ENCODE measurements around the gene PAX5.
"Not testable (repeated sequence)": the region's sequence is repeated elsewhere in the genome, so short reads cannot be mapped to it uniquely, and the experiment has no call there.

PAX5 gene

DNA sequence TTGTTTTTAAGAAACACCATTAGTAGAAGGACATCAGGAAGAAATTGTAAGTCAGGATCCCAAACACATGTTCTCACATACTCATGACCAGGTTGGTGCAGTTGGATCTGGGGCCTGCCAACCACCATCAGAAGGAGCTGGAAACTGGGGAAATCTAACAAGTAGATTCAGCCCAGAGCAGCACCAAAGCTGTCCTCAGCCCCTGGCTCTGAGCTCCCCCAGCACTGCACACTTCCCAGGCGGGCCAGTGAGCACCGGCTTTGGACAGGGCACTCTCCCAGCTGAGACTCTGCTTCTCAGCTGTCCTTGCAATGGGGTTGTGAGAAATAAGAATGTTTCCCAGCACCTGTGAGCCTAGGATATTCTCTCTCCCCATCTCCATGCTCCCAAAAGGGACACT lies 162.5 kb downstream of the PAX5 start:
- no peak for DNase-seq

DNA sequence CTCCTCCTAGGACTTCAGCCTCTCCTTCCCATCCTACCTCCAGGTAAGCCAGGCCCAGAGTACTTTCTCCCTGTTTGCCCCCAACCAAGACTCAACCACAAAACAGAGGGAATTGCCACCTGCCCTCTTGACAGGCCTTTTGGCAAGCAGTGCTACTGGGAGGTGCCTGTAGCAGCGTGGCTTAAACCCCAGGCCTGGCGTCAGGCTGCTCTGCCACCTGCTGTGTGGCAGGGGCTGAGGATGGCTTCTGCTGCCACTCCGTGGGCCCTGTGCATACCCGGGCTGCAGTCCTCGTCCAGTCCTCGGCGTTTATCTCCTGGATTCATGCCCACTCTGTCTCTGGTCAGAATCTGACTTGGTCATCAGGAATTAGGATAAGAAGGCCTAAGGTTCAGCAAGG lies 163.1 kb downstream of the PAX5 start:
- no peak for DNase-seq

DNA sequence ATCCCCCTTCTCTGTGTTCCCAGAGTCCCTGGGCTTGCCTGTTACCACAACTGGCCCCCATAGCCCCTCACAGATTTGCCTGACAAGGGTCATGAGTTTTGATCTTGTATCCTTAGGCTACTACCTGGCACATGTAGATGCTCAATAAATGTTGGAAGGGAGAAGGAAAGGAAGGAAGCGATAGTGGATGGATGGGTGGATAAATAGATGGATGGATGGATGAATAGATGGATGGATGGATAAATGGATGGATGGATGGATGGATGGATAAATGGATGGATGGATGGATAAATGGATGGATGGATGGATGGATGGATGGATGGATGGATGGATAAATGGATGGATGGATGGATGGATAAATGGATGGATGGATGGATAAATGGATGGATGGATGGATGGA lies 164.5 kb downstream of the PAX5 start:
- DNase-seq = not testable (repeated sequence)

DNA sequence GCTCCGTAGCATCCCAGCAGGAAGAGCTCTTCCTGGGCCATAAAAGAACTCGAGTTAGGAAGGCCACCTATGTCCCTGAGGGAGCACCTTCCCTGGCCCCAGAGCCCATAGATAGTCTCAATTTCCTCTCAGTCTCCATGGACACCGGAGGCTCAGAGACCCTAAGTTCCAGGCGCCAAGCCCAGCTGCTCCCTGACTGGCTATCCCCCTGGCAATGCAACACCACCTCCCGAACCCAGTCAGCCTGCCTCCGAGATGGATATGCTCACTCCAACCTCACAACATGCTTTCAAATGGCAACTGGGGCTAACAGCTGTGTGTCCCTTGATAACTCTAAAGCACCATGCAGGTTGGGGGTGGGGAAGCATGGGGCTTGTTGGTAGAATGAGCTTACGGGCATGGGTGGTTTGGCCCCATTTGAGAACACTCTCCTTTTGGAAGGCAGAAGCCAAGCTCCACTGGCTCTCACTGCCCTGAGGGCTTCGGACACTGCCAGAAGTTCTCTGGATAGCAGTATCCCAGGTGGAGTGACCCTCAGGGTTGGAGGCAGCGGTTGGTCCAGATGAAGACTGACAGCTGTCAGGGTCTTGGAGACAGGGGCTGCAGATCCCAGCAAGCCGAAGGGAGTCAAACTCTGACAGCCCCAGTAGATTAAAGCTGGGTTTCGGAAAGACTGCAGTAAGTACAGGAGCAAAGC lies 165.3 kb downstream of the PAX5 start:
- no peak for DNase-seq

DNA sequence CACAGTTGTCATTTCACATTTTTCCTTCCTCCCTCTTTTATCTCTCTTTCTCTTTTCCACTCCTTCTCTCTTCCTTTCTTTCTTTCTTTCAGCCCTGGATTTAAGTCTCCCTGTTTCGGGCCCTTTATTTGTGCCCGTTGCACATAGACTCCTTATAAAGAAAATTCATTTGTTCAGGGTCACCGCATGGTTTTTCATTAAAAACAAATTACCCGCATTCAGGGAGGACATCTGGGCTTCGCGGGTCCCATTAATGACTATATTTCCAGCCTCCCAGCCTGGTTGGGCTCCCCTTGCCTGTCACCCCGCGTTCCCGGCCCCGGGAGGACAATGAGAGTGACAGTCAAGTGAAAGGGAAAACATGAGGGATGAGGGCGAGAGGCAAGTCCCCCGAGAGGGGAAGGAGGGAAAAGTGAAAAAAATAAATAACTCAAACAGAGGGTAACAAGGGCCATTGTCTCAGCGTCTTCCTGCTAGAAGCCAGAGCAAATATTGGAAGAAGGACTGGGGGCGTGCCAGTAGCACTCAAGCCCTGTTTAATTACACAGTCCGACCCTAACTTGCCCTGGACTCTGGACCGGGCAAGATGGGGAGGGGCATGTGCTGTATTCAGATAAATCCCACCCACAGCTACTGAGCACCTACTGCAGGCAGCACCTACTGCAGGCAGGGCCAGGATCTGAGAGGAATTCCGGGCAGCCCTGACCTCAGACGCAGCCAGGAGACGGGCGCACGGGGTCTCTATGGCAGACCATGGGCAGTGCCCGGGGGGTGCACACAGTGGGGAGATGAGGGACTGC lies 166.2 kb downstream of the PAX5 start:
- no peak for DNase-seq

DNA sequence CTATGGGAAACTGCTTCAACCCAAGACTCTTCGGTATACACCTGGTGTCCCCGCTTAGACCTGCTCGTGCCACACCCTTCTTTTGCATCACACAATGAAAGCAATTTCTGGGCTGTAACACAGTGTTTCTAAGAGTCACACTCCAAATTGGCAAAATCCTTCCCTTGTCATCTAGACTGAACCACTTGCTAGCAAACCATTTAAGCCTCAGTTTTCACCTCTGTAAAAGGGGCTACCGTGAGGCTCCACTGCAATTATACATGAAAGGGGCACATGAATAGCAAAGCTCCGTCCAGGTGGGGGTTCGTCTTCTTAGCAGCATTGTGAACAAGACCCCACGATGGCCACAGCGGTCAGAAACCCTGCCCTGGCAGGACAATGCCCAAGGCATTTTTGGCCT lies 166.8 kb downstream of the PAX5 start:
- DNase-seq = no peak

DNA sequence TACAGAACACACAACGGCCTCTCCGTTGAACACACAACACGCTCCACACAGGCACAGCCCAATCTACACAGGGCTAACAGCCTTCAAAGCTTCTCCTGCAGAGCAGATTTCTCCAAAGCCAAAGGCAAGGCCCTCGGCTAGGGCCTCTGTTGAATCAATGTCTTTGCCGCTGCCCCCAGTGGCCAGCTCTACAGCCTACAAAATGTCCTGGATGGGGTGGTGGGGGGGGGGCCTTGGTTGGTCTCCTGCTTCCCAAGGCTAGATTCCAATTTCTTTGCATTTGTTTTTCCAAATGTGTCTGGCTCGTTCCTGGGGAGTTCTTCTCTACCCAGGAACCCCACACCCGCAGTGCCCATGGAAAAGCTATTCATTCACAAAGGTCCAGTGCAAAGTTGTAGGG lies 167.2 kb downstream of the PAX5 start:
- DNase-seq = no peak

DNA sequence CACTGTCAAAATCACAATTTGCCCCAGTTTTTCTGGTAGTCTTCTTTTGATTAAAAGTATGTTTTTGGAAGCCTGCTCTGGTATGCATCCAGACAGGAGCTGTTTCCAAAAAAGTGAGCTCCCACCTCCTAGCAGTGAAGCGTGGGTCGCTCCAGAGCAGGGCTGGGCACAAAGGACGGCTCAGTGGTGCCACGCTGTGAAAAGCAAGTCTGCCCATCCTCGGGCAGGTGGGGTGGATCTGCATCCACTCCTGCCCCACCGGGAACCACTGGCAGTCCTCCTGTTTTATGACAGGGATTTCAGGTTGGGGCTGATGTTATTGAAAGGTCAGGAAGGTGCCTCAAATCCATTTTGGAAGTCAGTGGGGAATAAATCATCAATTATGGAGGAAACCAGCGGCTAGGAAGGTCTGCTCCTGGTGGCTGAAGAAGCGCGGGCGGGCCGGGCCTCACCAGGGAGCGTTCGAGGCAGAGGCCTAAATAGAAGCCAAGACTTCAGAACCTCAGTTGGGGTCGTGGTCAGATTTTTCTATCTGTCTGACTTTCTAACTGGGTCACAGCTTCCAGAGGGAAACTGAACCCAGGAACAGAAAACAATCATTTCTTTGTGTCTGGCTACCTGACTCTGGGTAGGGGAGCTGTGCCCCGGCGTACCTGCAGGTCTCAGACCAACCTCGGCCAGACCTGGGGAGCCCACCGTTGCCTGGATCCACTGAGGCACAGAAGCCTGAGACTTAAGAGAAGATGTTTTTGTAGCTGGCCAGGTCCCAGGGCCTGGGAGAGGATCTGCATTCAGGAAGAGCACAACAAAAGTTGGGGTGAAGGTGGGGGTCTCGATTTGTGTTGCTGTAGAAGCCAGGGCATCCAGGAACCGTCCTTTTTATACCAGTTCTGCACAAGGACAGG lies 168.1 kb downstream of the PAX5 start:
- DNase-seq = no peak

DNA sequence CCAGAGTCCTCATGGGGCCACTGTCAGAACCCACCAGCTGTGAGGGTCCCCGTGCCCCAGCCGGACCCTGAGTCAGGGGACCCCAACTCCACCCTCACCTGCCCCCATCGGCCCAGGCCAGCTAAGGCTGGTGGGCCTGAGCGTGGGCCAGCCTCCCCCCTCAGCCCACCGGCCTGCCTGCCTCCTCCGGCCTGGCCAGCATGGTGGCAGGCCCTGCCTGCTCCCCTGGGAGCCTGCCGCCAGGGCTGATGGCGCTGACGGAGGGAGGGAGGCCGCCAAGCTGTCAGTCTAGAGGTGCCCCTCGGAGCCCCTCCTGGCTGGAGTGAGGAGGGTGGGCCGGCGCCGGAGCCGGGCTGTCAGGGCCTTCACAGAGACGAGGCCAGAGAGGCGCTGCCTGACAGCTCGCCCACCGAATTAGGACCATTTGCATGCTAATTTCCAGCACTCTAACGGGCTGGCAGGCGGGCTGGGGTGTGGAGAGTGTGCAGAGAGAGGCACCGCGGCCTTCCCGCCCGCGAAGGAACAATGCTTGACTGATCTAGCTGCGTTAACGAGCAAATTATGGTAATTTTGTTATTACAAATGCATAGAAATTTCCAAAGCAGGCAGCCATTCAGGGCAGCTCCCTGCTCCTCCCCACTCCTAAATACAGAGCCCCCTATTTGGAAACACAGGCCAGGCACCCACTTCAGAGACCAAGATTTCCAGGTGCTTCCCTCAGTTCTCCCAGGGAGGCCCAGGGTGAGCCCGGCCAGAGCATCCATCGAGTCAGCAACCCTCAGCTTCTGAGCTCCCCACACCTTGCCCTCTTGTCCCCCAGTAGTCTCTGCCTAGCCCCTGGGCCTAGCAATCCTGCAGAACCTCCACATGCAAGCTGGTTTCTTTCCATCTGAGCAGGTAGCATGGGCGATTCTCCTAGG lies 169.3 kb downstream of the PAX5 start:
- DNase-seq = no peak

DNA sequence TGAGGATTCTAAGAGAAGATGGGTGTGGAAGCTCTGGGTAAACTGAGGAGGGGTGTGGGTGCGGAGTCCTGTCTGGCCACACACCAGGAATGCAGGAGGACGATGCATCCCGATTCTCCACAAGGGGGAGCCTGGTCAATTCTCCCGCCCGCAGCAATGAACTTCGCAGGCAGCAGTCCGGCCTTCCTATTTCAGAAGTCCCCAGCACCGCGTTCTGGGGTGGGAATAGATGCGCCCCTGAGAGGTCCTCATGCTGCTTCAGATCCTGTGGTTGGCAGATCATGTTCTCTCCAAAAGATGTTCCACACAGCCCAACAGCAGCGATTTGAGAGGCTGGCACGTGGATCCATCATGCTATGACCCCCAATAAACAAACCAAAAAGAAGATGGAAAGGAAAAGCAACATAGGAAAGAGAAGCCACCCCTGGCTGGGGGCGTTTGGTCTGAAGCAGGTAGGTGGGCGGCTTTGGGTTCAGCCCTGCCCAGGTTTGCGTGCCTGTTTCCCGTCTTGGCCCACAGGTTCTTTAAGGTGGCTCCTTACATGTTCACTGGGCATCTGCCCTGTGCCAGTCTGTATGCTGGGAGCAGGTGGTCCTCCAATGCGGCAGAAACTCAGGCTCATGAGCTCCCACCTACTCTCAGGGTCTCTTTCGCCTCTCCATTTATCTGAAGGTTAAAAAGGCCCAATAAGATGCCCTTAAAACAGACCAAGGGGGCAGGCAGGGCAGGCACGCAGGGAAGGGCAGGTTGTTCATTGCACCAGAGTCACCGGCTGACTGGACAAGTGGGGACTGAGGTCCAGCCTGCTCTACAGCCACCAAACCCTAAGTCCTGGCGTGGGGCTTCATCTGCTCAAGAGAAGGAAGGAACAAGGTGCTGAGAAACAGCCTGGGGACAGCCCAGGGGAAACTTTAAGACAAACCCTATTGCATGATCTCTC lies 171.6 kb downstream of the PAX5 start:
- peak; percentile 27 for DNase-seq

DNA sequence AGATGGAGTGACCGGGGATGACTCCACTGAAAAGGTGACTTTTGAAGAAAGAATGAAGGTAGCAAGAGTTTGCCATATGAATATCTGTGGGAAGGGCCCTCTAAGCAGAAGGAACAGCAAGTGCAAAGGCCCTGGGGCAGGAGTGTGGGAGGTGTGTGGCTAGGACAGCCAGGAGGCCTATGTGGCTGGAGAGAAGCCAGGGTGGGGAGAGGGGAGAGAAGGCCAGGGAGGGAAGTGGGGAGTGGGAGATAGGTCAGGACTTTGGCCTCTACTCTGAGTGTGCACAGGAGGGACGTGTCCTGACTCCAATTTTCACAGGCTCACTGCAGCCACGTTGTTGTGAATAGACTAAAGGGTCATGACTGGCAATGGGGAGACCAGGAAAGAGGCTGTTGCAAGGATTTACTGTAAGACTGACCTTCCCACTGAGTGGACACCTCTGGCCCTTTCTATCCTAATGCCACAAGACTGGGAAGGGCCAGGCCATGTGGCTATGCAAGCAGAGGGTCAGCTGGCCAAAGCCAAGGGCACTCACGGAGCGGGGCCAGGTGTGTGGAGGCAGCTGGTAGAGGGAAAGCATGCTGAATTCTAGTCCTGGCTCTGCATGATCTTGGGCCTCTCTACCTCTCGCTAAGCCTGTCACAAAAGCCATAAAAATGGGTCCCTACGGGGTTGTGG lies 172.4 kb downstream of the PAX5 start:
- DNase-seq = no peak

DNA sequence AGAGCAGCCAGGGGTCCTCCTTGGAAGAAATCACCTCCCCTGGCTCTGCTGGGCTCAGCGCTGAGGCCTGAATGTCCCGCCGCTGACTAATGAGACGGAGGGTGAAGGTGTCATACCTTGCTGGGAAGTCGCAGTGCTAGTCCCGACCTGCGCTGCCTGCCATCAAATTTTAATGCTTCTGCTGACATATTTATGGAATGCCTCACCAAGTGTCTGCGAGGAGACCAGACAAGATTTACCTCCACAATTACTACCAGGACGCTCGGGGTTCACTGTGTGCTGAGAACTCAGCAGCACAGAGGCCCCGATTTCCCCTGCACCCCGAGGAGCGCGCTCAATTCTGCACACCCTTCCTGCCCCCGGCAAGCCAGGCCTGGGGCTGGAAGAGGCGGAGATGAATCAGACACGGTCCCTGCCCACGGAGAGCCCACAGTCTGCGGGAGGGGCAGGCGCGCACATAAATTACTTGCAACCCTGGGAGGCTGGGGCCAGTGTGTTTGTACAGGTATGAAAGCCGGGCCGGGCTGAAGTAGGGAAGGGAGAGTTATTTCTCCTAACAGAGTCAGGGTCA lies 175.2 kb downstream of the PAX5 start:
- DNase-seq = no peak

DNA sequence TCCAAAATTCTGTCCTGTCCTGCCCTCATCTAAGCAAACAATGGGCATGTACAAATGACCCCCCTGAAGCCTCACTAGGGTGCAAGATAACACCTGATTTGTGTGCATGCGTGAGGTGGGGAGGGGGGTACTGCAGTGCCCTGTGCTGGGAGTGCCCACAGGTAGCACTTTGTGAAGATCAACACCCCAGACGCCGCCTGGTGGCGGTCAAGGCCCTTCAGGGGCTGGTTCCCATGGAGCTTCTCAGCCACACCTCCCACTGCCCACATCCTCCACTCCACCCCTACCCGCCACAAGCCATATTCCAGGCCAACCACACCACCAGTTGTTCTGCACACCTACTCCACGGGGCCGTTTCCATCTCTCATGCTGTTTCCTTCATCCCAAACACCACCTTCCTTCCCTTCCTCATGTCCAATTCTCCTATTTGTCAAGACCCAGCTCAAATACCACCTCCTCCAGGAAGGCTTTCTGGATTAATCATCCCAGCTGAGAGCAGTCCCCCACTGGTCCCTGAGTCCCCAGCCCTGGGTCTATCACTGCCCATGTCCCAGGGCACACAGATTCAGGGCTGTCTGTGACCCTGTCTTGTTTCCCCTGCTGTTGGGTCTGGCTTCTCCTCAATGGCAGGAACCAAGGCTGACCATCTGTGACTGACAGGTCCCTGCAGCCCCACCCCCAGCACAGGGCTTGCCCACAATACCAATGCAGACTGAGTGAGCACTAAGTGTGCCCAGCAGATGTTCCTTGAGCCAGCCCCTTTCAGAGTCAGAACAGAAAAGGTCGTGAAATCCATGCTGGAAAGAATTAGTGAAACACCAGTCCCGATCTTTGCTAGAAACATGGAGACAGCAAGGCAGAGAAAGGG lies 178.4 kb downstream of the PAX5 start:
- DNase-seq = no peak

DNA sequence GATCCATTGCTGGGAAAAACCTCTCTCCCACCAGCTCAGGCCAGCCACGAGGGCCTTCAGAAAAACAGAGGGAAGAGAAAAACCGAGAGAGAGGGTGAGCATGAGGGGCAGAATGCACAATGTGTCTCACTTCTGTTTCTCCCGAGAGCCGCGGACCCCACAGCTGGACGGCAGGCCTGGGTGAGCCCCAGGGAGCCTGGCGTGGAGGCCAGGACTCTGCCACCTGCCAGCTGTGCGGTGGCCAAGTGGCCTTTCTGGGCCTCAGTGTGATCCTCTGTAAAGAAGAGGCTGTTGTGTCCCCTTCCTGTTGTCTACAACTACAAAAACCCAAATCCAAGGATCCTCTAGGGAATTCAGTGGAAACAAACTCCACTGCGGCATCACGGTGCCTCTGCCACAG lies 179.3 kb downstream of the PAX5 start:
- DNase-seq = no peak

DNA sequence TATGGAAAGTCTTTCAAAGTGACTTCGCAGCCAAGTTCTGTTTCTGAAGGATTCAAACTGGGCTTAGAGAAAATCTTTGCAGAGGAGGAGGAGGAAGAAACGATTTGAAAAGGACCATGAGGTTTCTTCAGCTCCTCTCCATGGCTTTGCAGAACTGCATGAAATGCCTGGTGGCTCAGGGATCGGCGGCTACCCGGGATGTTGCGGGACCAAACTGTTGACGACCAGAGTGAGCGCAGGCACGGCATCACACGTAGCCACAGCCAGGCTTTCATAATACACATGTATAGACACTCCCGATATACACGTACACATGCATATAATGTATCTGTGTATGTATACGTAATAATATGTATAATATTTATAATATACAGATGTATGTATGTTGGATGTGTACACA lies 180.0 kb downstream of the PAX5 start:
- DNase-seq = no peak

DNA sequence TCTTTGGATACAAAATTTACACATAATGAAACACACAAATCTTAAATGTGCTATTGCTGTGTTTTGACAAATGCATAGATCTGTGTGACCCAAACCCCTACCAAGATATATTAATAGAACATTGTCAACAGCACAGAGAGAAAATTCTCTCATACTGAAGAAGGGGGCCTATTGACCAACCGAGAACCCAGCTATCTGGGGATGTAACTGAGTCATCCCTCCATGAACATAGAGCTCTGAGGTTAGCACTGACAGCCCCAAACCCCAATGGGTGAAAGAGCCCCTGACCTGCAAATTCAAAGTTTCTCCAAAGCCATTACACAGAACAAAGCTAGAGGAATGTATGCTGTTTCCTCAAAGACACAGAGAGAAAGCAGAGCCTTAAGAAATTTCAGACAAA lies 180.8 kb downstream of the PAX5 start:
- DNase-seq = no peak

DNA sequence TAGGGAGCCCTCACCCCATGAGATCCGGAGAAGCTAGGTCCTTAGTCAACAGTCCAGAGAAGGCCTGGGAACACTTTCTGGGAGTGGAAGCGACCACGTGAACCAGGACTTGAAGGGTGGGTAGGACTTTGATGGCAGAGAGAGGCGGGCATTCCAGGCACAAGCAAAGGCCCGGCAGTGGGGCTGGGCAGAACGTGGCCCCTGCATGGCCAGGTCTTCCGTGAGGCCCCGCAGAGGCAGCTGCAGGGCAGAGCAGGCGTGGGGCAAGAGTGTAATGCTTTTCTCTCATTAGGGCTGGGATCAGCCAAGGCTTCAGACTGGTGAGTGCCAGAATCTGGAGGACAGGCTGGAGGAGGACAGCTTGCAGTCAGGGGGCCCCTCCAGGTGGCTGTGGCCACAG lies 184.1 kb downstream of the PAX5 start:
- DNase-seq = no peak

DNA sequence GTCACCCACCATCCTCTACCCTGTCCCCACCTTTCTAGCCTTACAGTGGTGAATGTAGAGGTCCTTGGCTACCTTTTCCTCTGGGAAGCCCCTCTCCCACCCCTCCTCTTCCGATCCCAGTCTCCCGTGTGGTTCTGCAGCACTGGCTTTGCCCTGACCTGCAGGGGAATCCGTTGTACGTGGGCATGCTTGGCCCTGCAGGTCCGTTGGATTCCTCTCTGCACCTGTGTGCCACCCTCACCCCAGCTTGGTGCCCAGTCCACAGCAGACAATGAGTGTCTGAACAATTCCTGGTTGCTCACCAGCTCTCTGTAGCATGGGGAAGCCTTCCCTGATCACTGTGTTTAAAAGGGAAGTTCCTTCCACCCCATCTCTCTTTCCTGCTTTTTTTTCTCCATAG lies 185.1 kb downstream of the PAX5 start:
- no peak for DNase-seq

Measured in HCEC 1CT (cell line).